Left forelimb (tissue), 1 donor: ENCODE data around the gene AFAP1.

Source experiments
- DNase-seq: peaks from one replicate; pipeline ENCODE4 v3.0.0-alpha.2; 2018; ENCODE audit warnings: low spot score

Gene AFAP1

DNA sequence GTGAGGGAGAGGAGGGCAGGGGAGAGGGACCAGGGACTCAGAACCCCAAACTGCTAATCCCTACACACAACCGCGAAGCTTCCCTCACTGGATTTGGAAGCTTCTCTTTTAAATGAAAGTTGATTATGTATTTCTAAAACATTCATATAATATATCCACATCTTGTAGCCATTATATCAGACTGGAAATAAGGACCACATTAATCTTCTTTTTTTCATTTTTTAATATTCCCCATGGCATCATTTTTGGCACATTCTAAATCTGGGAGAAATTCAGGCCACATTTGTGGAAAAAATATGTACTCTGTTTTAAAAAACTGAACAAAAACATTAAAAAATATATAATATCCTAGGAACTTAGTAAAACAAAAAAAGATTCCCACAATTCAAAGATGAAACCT is 97.8 kb downstream of the AFAP1 start:
- no peak for DNase-seq

DNA sequence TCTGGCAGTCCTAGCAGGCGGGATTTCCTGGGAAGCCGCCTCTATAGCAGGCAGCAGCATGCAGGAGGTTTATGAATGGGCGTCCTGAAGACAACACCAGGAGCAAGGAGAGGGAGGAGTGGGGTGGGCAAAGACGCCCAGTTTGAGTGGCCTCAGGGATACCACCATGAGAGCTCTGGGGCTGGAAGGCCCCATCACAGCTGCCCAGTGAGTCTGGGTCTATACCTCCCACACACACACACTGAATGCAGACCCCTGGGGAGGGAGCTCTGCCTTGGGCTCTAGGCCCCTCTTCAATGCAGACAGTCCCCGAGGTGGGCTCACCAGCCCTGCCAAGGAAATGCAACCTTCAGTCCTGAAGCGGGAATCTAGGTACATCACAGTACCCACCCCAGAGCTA is 98.6 kb downstream of the AFAP1 start:
- DNase-seq: no peak

DNA sequence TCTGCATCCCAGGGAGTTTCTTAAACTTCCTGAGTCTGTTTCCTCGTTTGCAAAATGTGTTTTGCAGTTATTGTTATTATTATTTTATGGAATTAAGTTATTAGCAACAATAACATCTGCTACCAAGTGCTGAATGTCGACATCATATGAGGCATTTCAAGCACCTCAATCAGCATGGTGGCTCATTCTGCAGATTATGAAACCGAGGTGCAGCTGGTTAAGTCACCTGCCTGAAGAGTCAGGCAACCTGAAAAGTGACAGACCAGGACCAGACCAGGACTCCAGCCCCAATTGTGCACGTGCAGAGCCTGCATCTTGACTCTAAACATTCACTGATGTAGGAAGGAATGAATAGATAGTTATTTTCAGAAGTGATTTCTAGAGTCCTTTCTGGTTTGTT is 99.8 kb downstream of the AFAP1 start:
- DNase-seq: no peak

DNA sequence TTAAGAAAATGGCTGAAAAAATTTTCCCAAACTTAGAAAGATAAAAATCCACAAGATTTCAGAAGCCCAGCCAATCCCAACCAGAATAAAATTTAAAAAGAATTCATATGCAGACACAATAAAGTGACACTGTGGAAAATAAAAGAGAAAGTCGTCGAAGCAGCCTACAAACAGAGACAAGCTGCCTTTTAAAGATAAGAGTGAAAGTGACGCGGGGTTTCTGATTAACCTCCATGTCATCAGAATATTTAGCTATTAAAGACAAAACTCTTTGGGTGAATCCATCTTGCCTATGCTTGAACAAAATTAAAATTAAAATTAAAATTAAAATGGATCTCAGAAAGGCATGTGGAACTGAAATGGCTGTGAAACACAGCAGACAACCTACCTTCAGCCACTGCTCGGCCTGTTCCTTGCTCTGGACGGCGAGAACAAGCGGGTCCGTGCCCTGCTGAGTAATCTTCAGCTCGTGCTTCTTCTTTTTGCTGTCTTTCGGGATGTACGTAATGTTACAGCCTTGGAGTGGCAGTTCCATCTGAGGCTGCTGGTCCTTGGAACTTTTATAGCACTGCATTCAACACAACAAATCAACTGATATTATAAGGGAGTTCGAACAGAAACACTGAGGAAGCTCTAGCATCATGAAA is 101.4 kb downstream of the AFAP1 start:
- DNase-seq: no peak

DNA sequence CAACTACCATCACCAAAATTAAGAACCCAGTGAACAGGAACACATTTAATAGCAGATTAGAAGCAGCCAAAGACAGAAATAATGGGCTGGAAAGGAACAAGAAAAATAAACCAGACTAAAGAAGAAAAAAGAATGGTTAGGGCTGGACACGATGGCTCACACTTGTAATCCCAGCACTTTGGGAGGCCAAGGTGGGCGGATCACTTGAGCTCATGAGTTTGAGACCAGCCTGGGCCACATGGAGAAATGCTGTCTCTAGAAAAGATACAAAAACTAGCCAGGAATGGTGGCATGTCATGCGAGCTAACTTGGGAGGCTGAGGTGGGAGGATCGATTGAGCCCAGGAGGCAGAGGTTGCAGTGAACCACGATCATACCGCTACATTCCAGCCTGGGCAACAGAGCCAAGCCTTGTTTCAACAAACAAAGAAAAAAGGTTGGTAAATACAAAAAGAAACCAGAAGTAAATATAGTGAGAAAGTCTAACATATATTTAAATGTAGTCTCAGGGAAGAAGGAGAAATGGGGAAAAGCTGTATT is 102.0 kb downstream of the AFAP1 start:
- DNase-seq: no peak

DNA sequence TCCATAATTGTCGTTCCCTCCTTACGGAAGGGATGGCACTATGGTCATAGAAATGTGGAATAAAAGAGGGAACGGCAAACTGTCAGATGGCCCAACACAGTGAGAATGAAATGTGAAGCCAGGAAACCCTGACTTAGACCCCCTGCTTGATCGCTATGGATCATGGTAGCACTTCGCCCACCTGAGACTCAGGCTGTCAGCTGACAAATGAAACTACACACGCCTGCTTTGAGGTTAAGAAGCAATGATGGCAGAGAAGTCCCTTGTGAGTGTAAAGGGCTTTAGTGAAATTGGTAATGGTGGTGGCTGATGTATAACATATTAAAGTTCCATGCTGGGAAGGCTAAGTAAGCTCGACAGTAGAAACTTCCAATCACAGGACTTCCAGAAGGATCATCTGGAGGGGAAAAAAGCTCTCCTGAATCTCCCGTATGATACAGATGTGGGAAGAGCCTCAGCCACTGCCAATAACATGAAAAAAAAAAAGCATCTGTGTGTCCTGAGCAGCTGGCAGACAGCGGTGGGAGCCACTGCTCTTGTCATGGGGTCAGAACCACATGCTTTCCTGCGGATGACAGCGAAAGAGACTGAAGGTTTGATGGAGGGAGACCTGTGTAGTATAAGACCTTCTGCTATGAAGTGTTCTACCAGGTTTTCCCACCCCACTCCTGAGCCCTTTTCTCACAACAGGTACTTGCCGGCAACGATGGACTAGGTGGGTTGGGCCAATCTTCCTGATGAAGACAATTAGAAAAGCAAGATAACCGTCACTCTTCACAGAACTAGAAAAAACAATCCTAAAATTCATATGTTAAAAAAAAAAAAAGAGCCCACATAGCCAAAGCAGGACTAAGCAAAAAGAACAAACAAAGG is 107.6 kb downstream of the AFAP1 start:
- no peak for DNase-seq

DNA sequence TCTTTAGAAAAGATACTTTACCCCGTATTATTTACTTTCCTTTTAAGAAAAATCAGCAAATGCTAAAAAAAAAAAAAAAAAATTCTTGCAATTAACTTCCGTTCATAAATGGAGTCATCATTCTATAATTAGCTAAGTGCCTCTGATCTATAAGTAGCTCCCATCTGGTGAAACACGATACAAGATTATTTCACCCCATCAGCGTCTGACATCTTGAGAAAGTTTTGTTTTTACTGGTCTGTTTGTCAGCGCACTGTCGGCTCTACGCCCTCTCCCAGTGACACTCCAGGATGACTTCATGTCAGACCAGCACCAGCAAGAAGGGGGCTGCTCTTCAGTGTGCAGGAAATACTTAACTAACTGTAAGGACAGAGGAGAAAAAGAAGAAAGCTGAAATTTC is 108.3 kb downstream of the AFAP1 start:
- DNase-seq: no peak

DNA sequence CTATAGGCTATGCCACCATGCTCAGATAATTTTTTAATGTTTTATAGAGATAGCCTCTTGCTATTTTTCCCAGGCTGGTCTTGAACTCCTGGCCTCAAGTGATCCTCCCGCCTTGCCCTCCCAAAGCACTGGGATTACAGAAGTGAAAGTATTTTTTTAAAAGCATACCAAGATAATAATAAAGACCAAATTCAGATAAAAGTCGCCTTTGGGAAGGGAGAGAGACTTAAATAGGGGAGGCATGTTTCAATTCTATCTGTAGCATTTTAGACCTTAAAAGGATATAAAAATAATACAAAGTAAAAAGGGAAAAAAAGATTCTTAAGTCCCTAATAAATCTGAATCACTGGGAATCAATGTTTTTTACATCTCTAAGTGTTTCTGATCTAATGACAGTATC is 108.9 kb downstream of the AFAP1 start:
- no peak for DNase-seq

DNA sequence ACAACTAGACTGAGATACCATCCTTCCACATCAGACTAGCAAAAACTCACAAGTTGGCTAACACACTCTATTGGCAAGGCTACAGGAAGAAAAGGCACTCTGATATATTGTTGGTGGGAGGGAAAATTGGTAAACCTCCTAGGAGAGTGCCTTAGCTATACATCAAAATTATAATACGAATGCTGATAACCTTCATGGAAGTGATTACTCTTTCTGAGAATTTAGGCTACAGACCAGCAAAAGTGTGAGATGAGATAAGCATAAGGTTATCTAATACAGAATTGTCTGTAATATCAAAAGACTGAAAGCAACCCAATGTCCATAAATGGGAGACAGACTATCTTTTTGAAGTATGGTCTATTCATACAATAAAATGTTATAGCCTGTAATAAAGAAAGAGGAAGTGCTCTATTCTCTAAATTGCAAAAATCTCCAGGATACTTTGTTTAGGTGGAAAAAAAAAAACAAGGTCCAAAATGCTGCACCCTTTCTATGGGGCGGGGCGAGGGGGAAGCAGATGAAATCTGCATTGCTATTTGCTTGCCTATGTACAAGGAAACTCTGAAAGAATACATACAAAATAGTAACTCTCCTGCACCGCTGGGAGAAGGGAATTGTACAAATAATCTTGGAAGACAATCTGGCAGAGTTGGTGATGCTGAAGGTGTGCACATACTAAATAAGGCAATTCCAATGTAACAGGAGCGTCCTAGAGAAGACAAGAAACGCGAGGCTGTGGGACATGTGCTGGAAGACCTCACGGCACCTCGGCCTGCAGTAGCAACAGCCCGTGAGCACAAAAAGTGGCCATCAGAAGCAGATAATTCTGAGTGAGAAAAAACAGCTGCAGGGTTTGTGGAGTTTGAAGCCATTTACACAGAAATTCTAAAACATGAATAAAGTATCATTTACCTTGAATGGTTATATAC is 109.7 kb downstream of the AFAP1 start:
- DNase-seq: no peak

DNA sequence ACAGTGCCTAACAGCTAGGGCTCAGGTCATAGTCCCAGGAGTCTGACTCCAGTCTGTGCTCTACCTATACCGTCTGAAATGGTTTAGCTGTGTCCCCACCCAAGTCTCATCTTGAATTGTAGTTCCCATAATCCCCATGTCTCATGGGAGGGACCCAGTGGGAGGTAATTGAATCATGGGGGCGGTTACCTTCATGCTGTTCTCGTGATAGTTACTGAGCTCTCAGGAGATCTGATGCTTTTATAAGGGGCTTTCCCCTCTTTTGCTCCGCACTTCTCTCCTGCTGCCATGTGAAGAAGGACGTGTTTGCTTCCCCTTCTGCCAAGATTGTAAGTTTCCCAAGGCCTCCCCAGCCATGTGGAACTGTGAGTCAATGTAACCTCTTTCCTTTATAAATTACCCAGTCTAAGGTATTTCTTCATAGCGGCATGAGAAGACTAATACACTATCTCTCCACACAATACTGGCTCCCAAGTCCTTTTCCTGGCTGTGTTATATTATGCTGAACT is 110.8 kb downstream of the AFAP1 start:
- no peak for DNase-seq

DNA sequence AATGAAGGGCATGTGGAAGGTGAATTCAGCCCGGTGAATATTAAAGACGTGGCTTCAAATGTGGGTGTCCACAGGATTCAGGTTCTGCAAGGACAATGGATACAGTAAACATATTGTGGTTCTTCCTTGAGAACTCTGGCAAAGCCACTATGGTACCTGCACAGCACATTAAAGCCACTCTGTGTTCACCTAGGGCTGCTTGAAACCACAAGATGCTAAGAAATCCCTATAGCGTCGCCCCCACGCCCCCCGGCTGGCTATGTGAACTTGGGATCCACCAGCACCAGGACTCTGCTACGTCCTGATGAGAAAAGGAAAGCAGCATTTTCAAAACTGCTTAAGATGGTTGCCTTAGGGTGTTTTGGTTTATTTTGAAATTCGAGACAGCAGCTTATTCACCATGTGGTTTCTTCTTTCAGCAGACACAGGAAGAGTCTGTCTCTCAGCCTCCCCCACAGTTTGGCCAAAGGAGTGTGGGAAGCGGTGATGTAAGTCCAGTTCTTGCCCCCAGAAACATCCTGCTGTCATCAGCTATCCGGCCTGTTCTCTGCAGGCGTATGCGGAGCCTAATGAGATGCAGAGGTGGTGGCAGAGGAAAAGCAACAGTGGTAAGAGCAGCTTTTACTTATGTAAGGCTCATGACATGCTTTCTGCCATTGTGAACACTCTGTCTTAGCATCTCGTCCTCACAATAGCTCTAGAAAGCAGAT is 111.5 kb downstream of the AFAP1 start:
- DNase-seq: no peak

DNA sequence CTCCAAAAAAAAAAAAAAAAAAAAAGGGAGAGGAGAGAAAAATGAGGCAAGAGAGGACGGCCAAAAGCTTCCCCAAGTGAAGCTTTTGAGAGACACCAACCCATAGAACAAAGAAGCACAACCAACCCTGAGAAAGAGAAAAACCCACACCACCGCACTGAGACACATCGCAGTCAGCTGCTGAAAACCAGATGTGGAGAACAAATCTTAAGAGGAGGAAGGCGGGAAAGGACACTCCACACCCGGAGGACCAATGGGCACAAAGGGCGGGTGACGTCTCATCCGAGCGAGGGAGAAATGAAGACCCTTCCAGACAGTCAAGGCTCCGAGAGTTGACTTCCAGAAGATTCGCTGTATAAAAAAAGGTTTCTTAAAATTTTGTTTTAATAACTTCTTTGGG is 112.1 kb downstream of the AFAP1 start:
- DNase-seq: peak; percentile 25

DNA sequence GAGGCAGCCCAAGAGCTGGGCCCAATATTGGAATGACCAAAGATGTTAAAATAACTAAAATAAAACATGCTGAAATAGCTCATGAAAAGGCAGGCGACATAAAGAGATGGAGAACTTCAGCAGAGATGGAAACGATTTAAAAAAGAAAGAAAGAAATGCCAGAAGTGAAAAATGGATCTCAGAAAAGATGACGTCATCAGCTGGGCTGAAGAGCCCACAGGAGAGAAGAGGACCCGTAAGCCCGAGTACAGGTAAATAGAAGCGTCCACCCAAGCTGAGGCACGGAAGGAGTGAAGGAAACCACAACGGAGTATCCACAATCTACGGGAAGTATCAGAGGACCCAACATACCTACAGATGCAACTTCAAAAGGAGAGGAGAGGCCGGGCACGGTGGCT is 112.8 kb downstream of the AFAP1 start:
- DNase-seq: no peak

DNA sequence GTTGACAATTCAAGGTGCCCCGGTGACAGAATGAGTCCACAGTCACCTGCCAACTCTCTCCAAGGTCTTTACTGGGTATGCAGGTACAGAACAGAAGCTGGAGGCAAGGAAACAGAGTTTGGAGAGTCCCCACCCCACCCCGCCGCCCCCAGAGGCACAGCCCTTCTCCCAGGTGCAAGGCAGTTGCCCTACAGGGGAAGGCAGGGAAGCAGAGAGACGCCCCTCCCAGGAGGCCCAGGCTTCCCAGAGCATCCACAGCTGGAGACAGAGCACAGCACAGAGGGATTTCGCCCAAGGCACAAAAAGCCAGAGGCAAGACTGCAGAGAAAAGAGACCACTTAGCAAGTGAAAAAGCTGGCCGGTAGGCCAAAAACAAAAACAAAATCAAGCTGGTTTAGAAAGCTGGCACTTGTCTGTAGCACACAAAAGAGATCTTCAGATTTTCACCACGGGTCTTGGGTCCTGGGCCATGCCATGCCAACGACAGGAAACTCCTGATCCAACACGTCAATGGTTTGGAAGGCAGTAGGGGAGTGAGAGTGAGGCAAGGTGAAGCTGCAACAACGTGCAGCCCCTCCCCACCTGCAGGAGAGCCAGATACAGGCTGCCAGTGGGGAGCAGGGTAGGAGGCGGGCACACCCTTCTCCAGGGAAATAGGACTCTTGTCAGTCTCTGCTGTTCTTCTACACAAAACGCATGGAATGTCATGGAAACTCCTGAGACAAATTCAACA is 113.3 kb downstream of the AFAP1 start:
- DNase-seq: no peak

DNA sequence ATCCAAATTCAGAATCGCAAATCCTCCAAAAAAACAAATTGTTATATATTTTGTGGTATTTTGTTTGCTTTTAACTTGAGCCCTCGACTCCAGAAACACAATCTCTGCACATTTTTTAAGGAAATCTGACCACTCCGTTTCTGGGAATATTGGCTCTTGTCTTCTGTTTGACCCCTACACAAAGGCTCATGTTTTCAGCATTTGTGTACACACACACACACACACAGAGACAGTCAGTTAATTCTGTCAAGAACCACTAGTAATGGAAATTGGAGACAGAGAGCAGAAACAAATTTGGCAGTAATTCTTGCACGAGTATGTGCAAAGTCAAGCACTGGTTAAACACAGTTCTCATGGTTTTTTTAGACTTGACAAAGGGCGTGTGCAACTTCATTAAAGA is 115.4 kb downstream of the AFAP1 start:
- no peak for DNase-seq

DNA sequence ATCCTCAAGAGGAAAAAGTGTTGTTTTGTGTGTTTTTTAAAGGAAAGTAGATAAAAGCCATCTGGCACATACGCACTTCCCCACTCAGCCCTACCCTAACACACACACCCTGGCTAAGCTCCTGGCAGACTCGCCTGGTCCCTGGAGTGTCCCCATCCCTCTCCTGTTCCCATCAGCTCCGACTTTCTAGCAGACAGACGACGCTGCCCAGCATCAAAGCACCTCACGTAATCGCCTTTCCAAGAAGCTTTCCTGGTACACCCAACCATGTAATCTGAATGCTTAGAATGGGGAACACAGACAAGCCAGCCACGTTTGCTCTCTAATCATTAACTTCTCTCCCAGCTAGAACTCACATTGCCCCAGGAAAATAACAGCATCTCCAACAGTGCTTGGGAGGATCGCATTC is 116.2 kb downstream of the AFAP1 start:
- DNase-seq: no peak

DNA sequence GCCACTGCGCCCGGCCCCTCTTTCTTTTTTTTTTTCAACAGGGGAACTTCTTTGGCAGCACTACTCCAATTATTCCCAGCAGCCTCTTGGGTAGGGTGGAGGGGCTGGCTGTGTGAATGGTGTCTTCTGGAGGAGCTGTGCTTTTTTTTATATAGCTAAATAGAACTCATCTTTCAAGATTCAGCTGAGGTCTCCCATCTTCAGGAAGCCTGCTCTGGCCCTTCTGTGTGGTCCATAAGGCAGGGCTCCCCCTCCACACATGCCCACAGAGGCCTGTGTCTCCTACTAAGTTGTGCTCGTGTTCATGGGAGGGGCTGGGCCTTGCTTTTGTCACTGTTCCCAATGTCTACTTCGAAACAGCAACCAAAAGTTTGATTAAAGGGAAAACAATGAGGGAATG is 116.8 kb downstream of the AFAP1 start:
- no peak for DNase-seq

DNA sequence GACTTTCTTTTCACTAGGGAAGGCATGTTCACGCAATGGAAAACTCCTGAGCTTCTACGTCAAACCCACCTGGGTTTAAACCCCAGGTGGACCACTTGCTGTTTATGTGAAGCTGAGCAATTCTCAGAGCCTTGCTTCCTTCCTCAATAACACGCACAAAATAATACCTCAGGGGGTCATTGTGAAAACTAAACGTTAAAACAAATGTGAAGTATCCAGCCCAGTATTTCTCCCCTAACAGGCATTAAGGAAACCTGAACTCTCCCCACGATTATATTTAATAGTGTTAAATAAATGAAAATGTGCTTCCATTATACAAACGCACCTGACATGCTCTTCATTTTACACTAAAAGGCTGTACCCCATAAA is 117.5 kb downstream of the AFAP1 start:
- no peak for DNase-seq

DNA sequence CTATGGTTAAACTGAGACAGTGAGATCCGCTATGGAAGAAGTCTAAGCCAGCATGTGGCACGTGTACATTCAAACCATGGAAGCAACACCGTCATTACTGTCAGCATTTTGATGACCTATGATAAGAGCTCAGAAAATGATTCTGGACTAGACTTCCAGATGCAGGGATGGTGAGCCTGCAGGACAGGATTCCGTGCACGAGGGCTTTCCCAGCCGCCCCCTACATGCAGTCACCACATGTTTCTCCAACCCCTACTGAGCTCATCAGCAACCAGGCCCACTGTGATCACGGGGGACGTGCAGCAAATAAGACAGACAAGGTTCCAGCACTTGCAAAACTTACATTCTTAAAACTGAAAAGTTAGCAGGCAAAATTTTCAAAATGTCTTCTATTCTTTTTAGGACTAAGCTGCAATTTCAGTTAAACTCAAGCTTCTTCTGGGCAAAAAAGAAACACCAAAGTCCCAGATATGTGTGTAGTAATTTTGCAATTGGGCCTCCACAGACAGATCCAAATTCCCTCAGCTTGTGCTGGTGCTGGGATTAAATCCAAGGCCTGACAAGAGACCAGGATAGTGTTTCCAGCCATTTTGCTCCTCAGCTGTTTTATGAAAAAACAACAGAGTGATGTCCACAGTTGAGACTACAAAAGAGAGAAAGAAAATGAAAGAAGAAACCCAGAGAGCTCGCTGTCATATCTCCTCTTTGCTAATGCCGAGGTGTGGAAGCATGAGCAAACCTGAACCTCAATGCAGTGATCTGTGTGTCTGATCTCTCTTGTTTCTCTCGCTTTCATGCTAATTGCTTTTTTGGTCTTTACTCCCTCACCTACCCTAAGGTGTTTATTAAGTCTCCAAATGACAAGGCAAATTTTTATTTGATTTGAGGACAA is 118.2 kb downstream of the AFAP1 start:
- no peak for DNase-seq
